HL-60 (cell line): ENCODE measurements around the gene NUBP2.

ENCODE experiments used
- DNase-seq, 2 experiments: peaks; one replicate each; pipeline ENCODE4 v3.0.0-alpha.2; 2010 to 2020; ENCODE audit warnings: low read depth in 1 of 2, low spot score in 1 of 2
- H3K27ac ChIP-seq: fragments of 250-450 bp; sonication (Bioruptor Pico); replicated peaks from 2 replicates; pipeline ENCODE4 v1.5.1; 2020; ENCODE audit warnings: mild to moderate bottlenecking, moderate library complexity
- H3K27me3 ChIP-seq: fragments of 250-450 bp; sonication (Bioruptor Pico); 2 replicates; pipeline ENCODE4 v1.5.1; 2021; ENCODE audit warnings: mild to moderate bottlenecking, moderate library complexity; ENCODE audit not compliant: insufficient read depth, poor library complexity, severe bottlenecking
- H3K4me3 ChIP-seq: replicated peaks from 2 replicates; pipeline ENCODE4 v1.5.1; 2011; ENCODE audit warnings: mild to moderate bottlenecking, control low read depth, low read length; ENCODE audit not compliant: insufficient read depth
- CTCF ChIP-seq: IDR thresholded peaks from one replicate; pipeline ENCODE4 v1.5.1; 2011; ENCODE audit warnings: low read length, control low read depth, inconsistent platforms; ENCODE audit not compliant: insufficient read depth
- GABPA ChIP-seq: IDR thresholded peaks from 2 replicates; pipeline ENCODE4 v1.6.1; 2012; ENCODE audit warnings: low read depth
- POLR2AphosphoS5 ChIP-seq: IDR thresholded peaks from 2 replicates; pipeline ENCODE4 v1.6.1; 2012; ENCODE audit warnings: low read depth
- REST ChIP-seq: IDR thresholded peaks from 2 replicates; pipeline ENCODE4 v1.6.1; 2012; ENCODE audit warnings: low read depth; ENCODE audit not compliant: insufficient replicate concordance
- SPI1 ChIP-seq: IDR thresholded peaks from 2 replicates; pipeline ENCODE4 v1.6.1; 2012; ENCODE audit warnings: low read depth, mild to moderate bottlenecking, borderline replicate concordance

The NUBP2 gene

GRCh38 chr16:1819611-1820010 lies 36.9 kb downstream of the NUBP2 start:
- H3K27me3 ChIP-seq, result no peaks in the 10 kb centered on the region
- DNase-seq, result no peak
- H3K27ac ChIP-seq, result no peak overlapping the region
- TF ChIP-seq REST (no peak), SPI1 (no peak), CTCF (no peak), POLR2AphosphoS5 (no peak), GABPA (no peak)
- no peak overlapping the region for H3K4me3 ChIP-seq

- Histone ChIP-seq H3K4me3 (no peak overlapping the region), H3K27me3 (no peaks in the 10 kb centered on the region), H3K27ac (no peak overlapping the region)
- DNase-seq, result no peak
- no peak for TF ChIP-seq POLR2AphosphoS5
Observed at GRCh38 chr16:1820096-1820945, 37.6 kb downstream of the NUBP2 start.

DNA sequence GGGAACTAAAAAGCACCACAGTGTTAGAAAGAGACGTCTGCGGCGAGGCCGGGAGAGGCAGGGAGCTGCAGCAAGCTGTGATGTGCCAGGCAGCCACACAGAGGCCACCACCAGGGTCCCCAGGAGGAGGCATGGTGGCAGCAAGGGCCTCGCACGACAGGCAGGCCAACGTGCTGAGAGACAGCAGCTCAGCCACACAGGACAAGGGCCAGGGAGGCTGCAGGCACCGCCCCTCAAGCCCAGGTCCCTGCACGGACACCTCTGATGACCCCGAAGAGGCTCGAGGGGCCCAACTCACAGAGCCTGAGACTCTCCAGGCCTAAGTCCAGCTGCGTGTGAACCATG lies 38.2 kb downstream of the NUBP2 start:
- DNase-seq, result no peak
- Histone ChIP-seq H3K27ac (no peak overlapping the region), H3K27me3 (no peaks in the 10 kb centered on the region), H3K4me3 (no peak overlapping the region)
- TF ChIP-seq POLR2AphosphoS5 (no peak), SPI1 (no peak), GABPA (no peak), REST (no peak), CTCF (no peak)

DNA sequence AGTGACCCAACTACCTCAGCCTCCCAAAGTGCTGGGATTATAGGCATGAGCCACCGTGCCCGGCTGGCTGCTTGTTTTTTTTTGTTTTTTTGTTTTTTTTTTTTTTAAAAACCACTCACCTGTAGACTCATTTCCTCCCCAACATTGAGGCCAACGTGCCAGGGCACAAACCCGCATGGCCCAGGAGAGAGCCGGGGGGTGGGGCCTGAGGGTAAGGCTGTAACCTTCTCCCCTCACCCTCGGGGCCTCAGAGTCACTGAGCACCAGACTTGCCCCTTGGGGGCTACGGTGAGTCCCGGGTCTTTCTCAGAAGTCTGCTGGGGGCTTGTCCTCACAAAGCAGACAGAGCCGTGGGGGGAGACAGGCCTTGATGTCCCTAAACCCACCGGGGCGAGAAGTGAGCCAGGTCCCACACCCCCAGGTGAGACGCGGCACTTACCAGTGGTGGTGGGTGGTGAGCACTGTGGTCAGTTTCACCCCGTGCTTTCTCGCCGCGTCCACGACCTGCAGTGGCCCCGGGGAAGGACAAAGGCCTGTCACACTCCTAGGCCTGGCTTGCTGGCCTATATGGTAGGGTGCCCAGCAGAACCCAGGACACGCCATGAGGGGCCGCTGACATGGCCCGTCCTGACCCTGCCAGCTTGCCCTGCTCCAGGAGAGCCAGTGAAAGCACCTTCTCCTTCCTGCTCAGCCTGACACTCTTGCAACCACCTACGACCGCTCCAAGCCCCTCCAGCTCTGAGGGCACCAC lies 39.3 kb downstream of the NUBP2 start:
- no peaks in the 10 kb centered on the region for H3K27me3 ChIP-seq
- no peak overlapping the region for H3K27ac ChIP-seq
- TF ChIP-seq CTCF (no peak), GABPA (no peak), SPI1 (no peak), REST (no peak), POLR2AphosphoS5 (no peak)
- DNase-seq, result no peak
- no peak overlapping the region for H3K4me3 ChIP-seq
